AG08395 (cell line): Measurements from ENCODE around the gene NAP1L1.
"Not testable (repeated sequence)": the region's sequence is repeated elsewhere in the genome, so short reads cannot be mapped to it uniquely, and the experiment has no call there.

Experiments used
- DNase-seq: peaks from one replicate; pipeline ENCODE4 v3.0.0; 2012; ENCODE audit warnings: mixed read lengths, low spot score

The NAP1L1 gene

DNA sequence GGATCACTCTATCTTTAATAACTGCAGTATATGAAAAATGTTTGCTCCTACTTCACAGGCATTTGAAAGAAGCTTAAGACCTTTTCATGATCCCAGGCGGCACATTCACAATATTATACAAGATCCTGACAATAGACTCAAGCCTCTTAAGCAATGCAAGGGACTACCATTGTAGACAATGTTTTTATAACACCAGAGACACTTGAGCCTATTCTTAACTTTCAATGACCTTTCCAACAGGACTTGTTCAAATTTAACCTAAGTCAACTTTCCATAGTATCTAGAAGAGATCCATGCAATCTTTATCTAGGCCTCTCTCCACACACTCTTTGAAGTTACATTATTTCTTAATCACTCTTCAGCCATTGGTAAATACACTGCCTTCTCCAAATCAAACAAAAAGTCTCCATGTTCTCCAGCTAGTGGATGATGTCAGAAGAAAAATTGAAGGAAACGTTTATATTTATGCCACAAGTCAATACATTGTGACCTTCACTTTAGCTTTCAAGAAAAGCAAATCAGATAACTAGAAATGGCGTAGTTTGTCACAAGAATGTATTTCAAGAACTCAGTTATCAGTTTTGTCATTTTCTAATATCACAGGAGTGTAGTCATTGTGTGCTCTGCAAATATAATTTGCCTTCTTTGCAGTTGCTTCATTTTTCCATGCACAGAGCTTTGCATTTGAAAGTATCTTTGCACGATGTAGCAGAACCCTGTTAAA is 94.1 kb downstream of the NAP1L1 start:
- no peak for DNase-seq

- DNase-seq = not testable (repeated sequence)
Measured at GRCh38 chr12:75987709-75988108, 96.8 kb downstream of the NAP1L1 start.
